ENCODE data around the gene ZNRF1. TPM values are rescaled to one million over a fixed set of nuclear protein-coding genes. Genes with fewer than 3 reads are reported as not detected.

ZNRF1 gene
- total and polyA plus RNA-seq, 2 donors from 2014 or later, result 10.8 to 23.1 TPM

DNA sequence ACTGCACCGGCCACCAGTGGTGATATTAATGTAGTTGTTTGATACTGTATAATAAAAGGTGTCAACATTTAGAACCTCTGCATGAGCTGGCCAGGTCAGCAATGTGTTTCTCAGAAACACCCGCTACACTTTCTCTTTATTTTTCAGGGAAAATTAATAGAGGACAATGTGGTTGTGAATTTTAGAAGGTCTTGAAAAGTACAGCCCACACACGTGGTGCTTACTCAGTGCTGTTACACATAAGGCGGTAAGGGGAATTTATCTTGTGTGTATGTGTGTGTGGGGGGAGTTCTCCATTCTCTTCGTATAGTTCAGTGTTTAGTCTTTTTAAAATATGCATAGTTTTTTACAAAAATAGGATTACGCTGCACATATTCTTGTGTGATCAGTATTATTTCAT is 145.1 kb downstream of the ZNRF1 start:
- DNase-seq (no peak), FAIRE-seq (no peak)
- Histone ChIP-seq H3K27ac (ENCODE audit: low read depth in 2 of 2, low read length in 2 of 2) (no peak overlapping the region), H3K9ac (ENCODE audit: low read length in 3 of 3) (no peak overlapping the region), H3K27me3 (ENCODE audit: control insufficient read depth, insufficient read depth, low read length) (no peaks in the 10 kb centered on the region), H3K4me1 (ENCODE audit: control insufficient read depth in 2 of 3, insufficient read depth in 2 of 3, low read depth in 1 of 3, low read length in 3 of 3) (no peaks in the 10 kb centered on the region), H3K4me3 (ENCODE audit: low read length in 3 of 3) (no peak overlapping the region), H3K36me3 (ENCODE audit: control insufficient read depth in 2 of 3, insufficient read depth in 3 of 3, low read length in 3 of 3) (no peaks in the 10 kb centered on the region), H3K9me3 (ENCODE audit: control insufficient read depth in 2 of 3, insufficient read depth in 1 of 3, low read length in 3 of 3) (no peaks in the 10 kb centered on the region)
- TF ChIP-seq, protein P1, sequence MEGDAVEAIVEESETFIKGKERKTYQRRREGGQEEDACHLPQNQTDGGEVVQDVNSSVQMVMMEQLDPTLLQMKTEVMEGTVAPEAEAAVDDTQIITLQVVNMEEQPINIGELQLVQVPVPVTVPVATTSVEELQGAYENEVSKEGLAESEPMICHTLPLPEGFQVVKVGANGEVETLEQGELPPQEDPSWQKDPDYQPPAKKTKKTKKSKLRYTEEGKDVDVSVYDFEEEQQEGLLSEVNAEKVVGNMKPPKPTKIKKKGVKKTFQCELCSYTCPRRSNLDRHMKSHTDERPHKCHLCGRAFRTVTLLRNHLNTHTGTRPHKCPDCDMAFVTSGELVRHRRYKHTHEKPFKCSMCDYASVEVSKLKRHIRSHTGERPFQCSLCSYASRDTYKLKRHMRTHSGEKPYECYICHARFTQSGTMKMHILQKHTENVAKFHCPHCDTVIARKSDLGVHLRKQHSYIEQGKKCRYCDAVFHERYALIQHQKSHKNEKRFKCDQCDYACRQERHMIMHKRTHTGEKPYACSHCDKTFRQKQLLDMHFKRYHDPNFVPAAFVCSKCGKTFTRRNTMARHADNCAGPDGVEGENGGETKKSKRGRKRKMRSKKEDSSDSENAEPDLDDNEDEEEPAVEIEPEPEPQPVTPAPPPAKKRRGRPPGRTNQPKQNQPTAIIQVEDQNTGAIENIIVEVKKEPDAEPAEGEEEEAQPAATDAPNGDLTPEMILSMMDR (IDR thresholded peaks at IDR 0.05; ENCODE audit: borderline replicate concordance, extremely low read depth, insufficient read depth), result no peak
- intact Hi-C loops (cut with DNase I), result no loop called here

DNA sequence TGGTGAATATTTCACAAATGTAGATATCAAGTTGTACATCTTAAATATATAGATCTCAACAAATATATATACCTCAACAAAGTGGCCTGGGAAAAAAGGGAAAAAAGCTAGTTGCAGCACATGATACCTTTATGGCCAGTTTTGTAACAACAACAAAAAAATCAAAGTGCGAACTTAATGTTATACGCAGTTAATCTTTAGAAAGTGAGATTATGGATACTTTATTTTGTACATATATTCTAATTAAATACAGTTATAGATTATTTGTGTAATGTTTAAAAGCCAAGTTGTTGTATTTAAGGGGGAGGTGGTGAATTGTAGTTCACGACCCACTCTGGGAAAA is 149.1 kb downstream of the ZNRF1 start:
- Histone ChIP-seq H3K36me3 (ENCODE audit: control insufficient read depth in 2 of 3, insufficient read depth in 3 of 3, low read length in 3 of 3) (peaks cover 0 to 2% (median 0%) of the 10 kb centered on the region in 3 donors), H3K9me3 (ENCODE audit: control insufficient read depth in 2 of 3, insufficient read depth in 1 of 3, low read length in 3 of 3) (peaks cover 0 to 3% (median 0%) of the 10 kb centered on the region in 3 donors), H3K9ac (ENCODE audit: low read length in 3 of 3) (no peak overlapping the region), H3K27me3 (ENCODE audit: control insufficient read depth, insufficient read depth, low read length) (no peaks in the 10 kb centered on the region), H3K27ac (ENCODE audit: low read depth in 2 of 2, low read length in 2 of 2) (no peak overlapping the region), H3K4me1 (ENCODE audit: control insufficient read depth in 2 of 3, insufficient read depth in 2 of 3, low read depth in 1 of 3, low read length in 3 of 3) (no peaks in the 10 kb centered on the region), H3K4me3 (ENCODE audit: low read length in 3 of 3) (peak overlapping the region; percentile 21 to 94 (median 64))
- FAIRE-seq, result no peak
- no peak for DNase-seq
- intact Hi-C loops (cut with DNase I), result no loop called here
- TF ChIP-seq, protein P1 (IDR thresholded peaks at IDR 0.05; ENCODE audit: borderline replicate concordance, extremely low read depth, insufficient read depth), result no peak

DNA sequence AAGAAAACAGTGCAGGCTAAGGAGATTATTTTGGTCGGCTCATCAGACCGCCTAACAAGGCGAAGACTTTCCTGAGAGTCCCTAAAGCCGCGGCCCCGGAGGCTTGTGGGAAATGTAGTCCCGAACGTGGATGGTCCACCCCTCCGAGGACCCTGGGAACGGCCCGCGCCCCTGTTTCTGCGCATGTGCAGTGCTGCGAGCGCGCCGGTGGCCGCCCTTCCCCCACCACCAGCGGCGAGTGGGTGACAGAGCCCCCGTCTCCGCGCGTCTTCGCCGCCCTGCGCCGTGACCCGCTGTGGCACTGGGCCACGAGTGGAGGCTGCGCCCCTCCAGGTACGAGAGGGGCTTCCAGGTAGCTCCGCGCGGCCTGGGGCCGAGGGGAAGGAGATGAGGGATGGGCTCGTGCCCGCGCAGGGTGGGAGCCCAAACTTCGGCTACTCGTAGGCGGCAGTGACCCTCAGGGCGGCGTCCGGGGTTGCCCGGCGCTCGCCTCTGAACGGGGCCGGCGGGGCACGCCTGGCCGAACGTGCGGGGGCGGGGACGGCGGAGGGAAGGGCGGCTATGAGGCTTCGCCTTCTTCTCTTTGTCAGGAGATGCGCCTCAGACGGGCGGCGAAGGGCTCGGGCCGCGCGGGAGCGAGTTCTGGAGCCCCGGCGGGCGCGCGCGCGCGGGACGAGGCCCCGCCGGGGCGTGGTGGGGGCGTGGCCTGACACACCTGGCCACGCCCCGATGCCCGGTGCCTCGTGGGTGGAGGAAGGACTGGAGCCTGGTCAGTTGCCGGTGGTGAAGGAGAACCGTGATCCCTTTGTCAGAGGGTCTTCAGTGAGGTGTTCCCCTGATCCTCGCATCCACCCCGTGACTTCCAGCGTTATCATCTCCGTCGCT is 149.7 kb downstream of the ZNRF1 start, which contains the start of gene ZFP1:
ZFP1 (plus strand) TSS at position 214 of the 885 bp plus-strand sequence. CDS start 4,428 bp downstream, outside the sequence.
- no peaks in the 10 kb centered on the region for H3K4me1 ChIP-seq (ENCODE audit: control insufficient read depth in 2 of 3, insufficient read depth in 2 of 3, low read depth in 1 of 3, low read length in 3 of 3)
- peaks cover 0 to 3% (median 0%) of the 10 kb centered on the region in 3 donors for H3K9me3 ChIP-seq (ENCODE audit: control insufficient read depth in 2 of 3, insufficient read depth in 1 of 3, low read length in 3 of 3)
- H3K27ac ChIP-seq (ENCODE audit: low read depth in 2 of 2, low read length in 2 of 2), result peak within 1 kb of the TSS; percentile 96 to 97
- TF ChIP-seq, protein P1 (IDR thresholded peaks at IDR 0.05; ENCODE audit: borderline replicate concordance, extremely low read depth, insufficient read depth), result no peak
- H3K9ac ChIP-seq (ENCODE audit: low read length in 3 of 3), result peak within 1 kb of the TSS; percentile 77 to 94 (median 92)
- intact Hi-C loops (cut with DNase I), result no loop called here
- DNase-seq (peak; percentile 96 to 98 (median 97)), FAIRE-seq (peak; percentile 15)
- H3K27me3 ChIP-seq (ENCODE audit: control insufficient read depth, insufficient read depth, low read length), result no peaks in the 10 kb centered on the region
- peaks cover 0 to 2% (median 0%) of the 10 kb centered on the region in 3 donors for H3K36me3 ChIP-seq (ENCODE audit: control insufficient read depth in 2 of 3, insufficient read depth in 3 of 3, low read length in 3 of 3)
- peak within 1 kb of the TSS; percentile 80 to 98 (median 94) for H3K4me3 ChIP-seq (ENCODE audit: low read length in 3 of 3)
